IMR-90 (cell line): Measurements from ENCODE around the gene SYT3. TPM values are rescaled to one million over a fixed set of nuclear protein-coding genes. Genes with fewer than 3 reads are reported as not detected.
A peak's percentile ranks its signal among the peaks of the same experiment; 100 is the strongest.

ENCODE experiments used
- ATAC-seq: fragments of 200-7000 bp; cut with Tn5 transposase; 2 replicates; pipeline ENCODE4 v1.9.1; 2020; ENCODE audit warnings: low read depth, mild to moderate bottlenecking, moderate library complexity
- BruUV-seq: library from RNA; stranded (reverse); fragments of 400-500 nt; replicated peaks from 2 replicates; lab custom pipeline; 2021; lab: Mats Ljungman, UMichigan
- CTCF ChIA-PET: fragments of 300-600 bp; formaldehyde crosslinking; extraction: SDS; loops from one replicate; lab custom pipeline; 2021; ENCODE audit warnings: antibody characterized with exemption; lab: Yijun Ruan, JAX
- POLR2A ChIA-PET: fragments of 300-600 bp; sonication (Branson Sonifier 250); formaldehyde crosslinking; loops from one replicate; lab custom pipeline; 2022; ENCODE audit warnings: antibody characterized with exemption; ENCODE audit not compliant: unreplicated experiment; lab: Charles Lee
- DNase-seq: peaks from one replicate; pipeline ENCODE4 v3.0.0; 2013
- H2AFZ ChIP-seq: replicated peaks from 2 replicates; pipeline ENCODE3; 2013; ENCODE audit warnings: low read length, mild to moderate bottlenecking; ENCODE audit not compliant: poor library complexity
- H2AK5ac ChIP-seq: 2 replicates; pipeline ENCODE4 v1.6.1; 2013; ENCODE audit warnings: low read depth, low read length, inconsistent platforms
- H2AK9ac ChIP-seq: replicated peaks from 2 replicates; pipeline ENCODE3; 2013; ENCODE audit warnings: mild to moderate bottlenecking, low read depth, low read length, moderate library complexity; ENCODE audit not compliant: poor library complexity
- H2BK120ac ChIP-seq: 2 replicates; pipeline ENCODE4 v1.6.1; 2013; ENCODE audit warnings: low read depth, low read length, inconsistent platforms
- H2BK15ac ChIP-seq: 3 replicates; pipeline ENCODE4 v1.6.1; 2013; ENCODE audit warnings: low read depth, low read length, inconsistent platforms
- H2BK20ac ChIP-seq: 2 replicates; pipeline ENCODE4 v1.6.1; 2013; ENCODE audit warnings: low read depth, mild to moderate bottlenecking, inconsistent platforms, low read length, moderate library complexity
- H2BK5ac ChIP-seq: 2 replicates; pipeline ENCODE4 v1.6.1; 2013; ENCODE audit warnings: mild to moderate bottlenecking, low read depth, low read length, inconsistent platforms; ENCODE audit not compliant: poor library complexity, severe bottlenecking
- H3K14ac ChIP-seq: replicated peaks from 2 replicates; pipeline ENCODE4 v1.6.1; 2013; ENCODE audit warnings: low read depth, low read length, inconsistent platforms
- H3K18ac ChIP-seq: 2 replicates; pipeline ENCODE4 v1.6.1; 2013; ENCODE audit warnings: low read depth, low read length, control low read depth
- H3K23ac ChIP-seq: 2 replicates; pipeline ENCODE4 v1.6.1; 2013; ENCODE audit warnings: low read depth, low read length, inconsistent platforms
- H3K27ac ChIP-seq: 2 replicates; pipeline ENCODE4 v1.5.1; 2013; ENCODE audit warnings: mild to moderate bottlenecking, control low read depth, low read length; ENCODE audit not compliant: insufficient read depth
- H3K27me3 ChIP-seq: 2 replicates; pipeline ENCODE4 v1.6.1; 2013; ENCODE audit warnings: low read length; ENCODE audit not compliant: control insufficient read depth, insufficient read depth
- H3K36me3 ChIP-seq: 2 replicates; pipeline ENCODE4 v1.6.1; 2013; ENCODE audit warnings: low read length, mixed read lengths; ENCODE audit not compliant: control insufficient read depth, insufficient read depth
- H3K4ac ChIP-seq: 2 replicates; pipeline ENCODE4 v1.6.1; 2013; ENCODE audit warnings: low read depth, low read length, inconsistent platforms
- H3K4me1 ChIP-seq: 2 replicates; pipeline ENCODE4 v1.6.1; 2013; ENCODE audit warnings: low read length, mixed read lengths; ENCODE audit not compliant: control insufficient read depth, insufficient read depth
- H3K4me2 ChIP-seq: 2 replicates; pipeline ENCODE4 v1.6.1; 2013; ENCODE audit warnings: low read depth, mild to moderate bottlenecking, control low read depth, low read length, moderate library complexity
- H3K4me3 ChIP-seq: 2 replicates; pipeline ENCODE4 v1.5.1; 2013; ENCODE audit warnings: low read depth, mild to moderate bottlenecking, control low read depth, low read length, moderate library complexity; ENCODE audit not compliant: insufficient read depth
- H3K56ac ChIP-seq: 2 replicates; pipeline ENCODE4 v1.6.1; 2013; ENCODE audit warnings: low read length, inconsistent platforms; ENCODE audit not compliant: insufficient read depth; ENCODE audit errors: extremely low read depth
- H3K79me1 ChIP-seq, 2 experiments: 2 replicates each; pipeline ENCODE4 v1.6.1; 2013; ENCODE audit warnings: low read length in 2 of 2, inconsistent platforms in 1 of 2, low read depth in 1 of 2
- H3K9ac ChIP-seq: 2 replicates; pipeline ENCODE4 v1.6.1; 2013; ENCODE audit warnings: low read depth, low read length, control low read depth
- H3K9me1 ChIP-seq: 2 replicates; pipeline ENCODE4 v1.6.1; 2013; ENCODE audit warnings: low read length, inconsistent platforms; ENCODE audit not compliant: insufficient read depth
- H3K9me3 ChIP-seq: 2 replicates; pipeline ENCODE4 v1.6.1; 2013; ENCODE audit warnings: low read length; ENCODE audit not compliant: control insufficient read depth, insufficient read depth
- H4K20me1 ChIP-seq: 2 replicates; pipeline ENCODE4 v1.6.1; 2013; ENCODE audit warnings: low read length, inconsistent platforms; ENCODE audit not compliant: insufficient read depth
- H4K5ac ChIP-seq: 2 replicates; pipeline ENCODE4 v1.6.1; 2013; ENCODE audit warnings: mild to moderate bottlenecking, low read depth, low read length, control low read depth
- H4K8ac ChIP-seq, 2 experiments: 2 replicates each; pipeline ENCODE4 v1.6.1; 2013; ENCODE audit warnings: low read depth in 2 of 2, low read length in 2 of 2, control low read depth in 1 of 2, inconsistent platforms in 1 of 2
- H4K91ac ChIP-seq: 2 replicates; pipeline ENCODE4 v1.6.1; 2013; ENCODE audit warnings: low read depth, low read length, inconsistent platforms; ENCODE audit not compliant: insufficient read depth
- BHLHE40 ChIP-seq: fragments of 150-350 bp; IDR thresholded peaks from 2 replicates; pipeline ENCODE4 v1.6.1; 2016; ENCODE audit warnings: mild to moderate bottlenecking, low read depth, low read length
- CEBPB ChIP-seq: IDR thresholded peaks from 2 replicates; pipeline ENCODE4 v1.6.1; 2012; ENCODE audit warnings: low read depth, low read length, improper control_type of control experiment
- CHD1 ChIP-seq: IDR thresholded peaks from 2 replicates; pipeline ENCODE4 v1.6.1; 2012; ENCODE audit warnings: low read depth, low read length, improper control_type of control experiment
- FOS ChIP-seq: fragments of 150-350 bp; IDR thresholded peaks from 2 replicates; pipeline ENCODE4 v1.6.1; 2016; ENCODE audit warnings: low read depth, low read length
- MAZ ChIP-seq: IDR thresholded peaks from 2 replicates; pipeline ENCODE4 v1.6.1; 2012; ENCODE audit warnings: low read depth, mild to moderate bottlenecking, low read length, improper control_type of control experiment, moderate library complexity, borderline replicate concordance
- MXI1 ChIP-seq: IDR thresholded peaks from 2 replicates; pipeline ENCODE4 v1.6.1; 2012; ENCODE audit warnings: low read depth, mild to moderate bottlenecking, low read length, moderate library complexity, borderline replicate concordance
- POLR2A ChIP-seq: IDR thresholded peaks from 2 replicates; pipeline ENCODE4 v1.6.1; 2012; ENCODE audit warnings: mild to moderate bottlenecking, low read depth, low read length
- RAD21 ChIP-seq: IDR thresholded peaks from 2 replicates; pipeline ENCODE4 v1.6.1; 2012; ENCODE audit warnings: low read length, improper control_type of control experiment
- RCOR1 ChIP-seq: IDR thresholded peaks from 2 replicates; pipeline ENCODE4 v1.6.1; 2012; ENCODE audit warnings: mild to moderate bottlenecking, low read length, improper control_type of control experiment; ENCODE audit not compliant: insufficient replicate concordance
- RFX5 ChIP-seq: IDR thresholded peaks from 2 replicates; pipeline ENCODE4 v1.8.0; 2012; ENCODE audit warnings: low read depth, mild to moderate bottlenecking, low read length, moderate library complexity
- SMC3 ChIP-seq: fragments of 150-350 bp; IDR thresholded peaks from 2 replicates; pipeline ENCODE4 v1.6.1; 2016; ENCODE audit warnings: low read depth, mild to moderate bottlenecking, antibody characterized with exemption, low read length, moderate library complexity
- USF2 ChIP-seq: fragments of 150-350 bp; IDR thresholded peaks from 2 replicates; pipeline ENCODE4 v1.6.1; 2017; ENCODE audit warnings: mild to moderate bottlenecking, antibody characterized with exemption, low read length, low read depth
- WGBS, 2 experiments: methylation state at CpG; one replicate each; pipeline versions ENCODE4 v1.1.5 to v1.1.7; 2013; ENCODE audit warnings: missing lambda C conversion rate in 2 of 2; ENCODE audit not compliant: insufficient read length in 1 of 2; ENCODE audit errors: extremely low coverage in 2 of 2; 5-methylcytosine and 5-hydroxymethylcytosine counted together
- dilution Hi-C: fragments of 300-500 bp; cut with HindIII; formaldehyde crosslinking; loops from one replicate; pipeline ENCODE4 v1.14.3; 2018; ENCODE audit warnings: low sequenced_read_pairs; ENCODE audit not compliant: unreplicated experiment
- in situ Hi-C: fragments of 300-500 bp; cut with MboI; formaldehyde crosslinking; loops from 3 replicates; pipeline ENCODE4 v1.14.3; 2019; ENCODE audit warnings: low sequenced_read_pairs, inconsistent platforms, mixed read lengths
- intact Hi-C: fragments of 100-400 bp; cut with micrococcal nuclease; formaldehyde crosslinking; loops from 2 replicates; pipeline ENCODE4 v1.10.0; 2022
- polyA plus RNA-seq, 3 experiments: library from polyadenylated mRNA; depleted of rRNA; stranded (reverse); fragments of >200 nt; gene quantifications; 2 replicates each; pipeline ENCODE4 v1.2.3, GENCODE V29; 2012; ENCODE audit warnings: low replicate concordance in 1 of 3
- total RNA-seq: library from RNA; depleted of rRNA; stranded (reverse); fragments of >200 nt; gene quantifications from 2 replicates; pipeline ENCODE4 v1.2.3, GENCODE V29; 2012
- TF ChIP-seq, protein P1 (sequence below): fragments of 150-350 bp; IDR thresholded peaks from 2 replicates; pipeline ENCODE4 v1.6.1; 2016; ENCODE audit warnings: low read depth, mild to moderate bottlenecking, low read length, moderate library complexity, borderline replicate concordance
- TF ChIP-seq, protein P2 (sequence below): conservative IDR thresholded peaks from 2 replicates; pipeline ENCODE4 v1.5.1; 2012; ENCODE audit warnings: mild to moderate bottlenecking, low read depth, low read length, improper control_type of control experiment

Gene SYT3
- total and polyA plus RNA-seq, 2 of the 4 experiments (the other 2 are of a cell fraction): 0.05 TPM; not detected in 1

DNA sequence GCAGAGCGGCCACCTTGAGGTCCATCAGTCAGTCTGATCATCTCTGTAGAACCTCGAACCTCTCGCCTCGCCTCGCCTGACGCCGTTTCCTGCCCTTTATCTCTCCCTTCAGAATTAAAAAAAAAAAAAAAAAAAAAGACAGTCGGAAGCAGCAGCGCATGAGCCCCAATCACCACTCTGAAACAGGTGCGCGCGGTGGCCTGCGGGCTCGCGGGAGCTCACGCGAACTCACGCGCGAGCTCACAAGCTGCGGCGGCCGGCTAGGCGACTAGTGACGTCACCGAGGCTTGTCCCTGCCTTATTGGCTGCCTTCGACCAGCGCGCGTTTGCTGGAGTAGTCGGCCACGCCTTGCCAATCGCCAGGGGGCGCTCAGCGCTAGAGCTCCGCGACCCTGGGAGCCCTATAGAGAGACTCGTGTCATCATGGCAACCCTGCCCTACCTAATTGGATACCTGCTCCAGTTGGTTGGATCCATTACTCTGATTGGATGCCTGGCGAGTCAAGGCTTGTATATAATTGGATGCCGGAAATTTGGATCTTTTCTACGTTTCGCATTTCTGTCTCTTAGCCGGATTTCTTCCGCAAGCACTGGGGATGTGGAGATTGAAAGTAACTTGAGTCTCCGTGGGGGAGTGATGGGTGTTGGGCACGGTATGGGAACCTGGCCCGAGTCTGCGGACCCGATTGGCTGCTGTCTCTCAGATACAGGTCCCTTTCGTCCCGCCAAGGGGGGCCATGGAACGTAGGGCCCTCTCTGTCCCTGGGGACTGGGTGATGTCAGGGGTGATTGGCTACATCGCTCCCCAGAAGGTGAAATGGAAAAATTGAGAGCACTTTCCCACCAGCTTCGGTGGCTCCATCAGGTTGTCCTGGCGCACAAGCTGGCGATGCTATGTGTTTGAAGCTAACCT is 31.6 kb downstream of the SYT3 start:
- no peak overlapping the region for H4K8ac ChIP-seq
- H2BK20ac ChIP-seq: no peak overlapping the region
- no peak overlapping the region for H3K56ac ChIP-seq
- no peak overlapping the region for H3K4me3 ChIP-seq
- H2AK9ac ChIP-seq: no peak overlapping the region
- POLR2A ChIA-PET: no interaction called here
- intact Hi-C loops (no loop called here), in situ Hi-C loops (no loop called here), dilution Hi-C loops (no loop called here)
- CTCF ChIA-PET: no interaction called here
- no peaks in the 10 kb centered on the region for H3K4me1 ChIP-seq
- H3K23ac ChIP-seq: no peak overlapping the region
- H3K27ac ChIP-seq: no peak overlapping the region
- no peaks in the 10 kb centered on the region for H3K79me1 ChIP-seq
- ATAC-seq: peak; percentile 84
- 37% methylated on average over 13 of the region's 56 CpGs; no CpG with 5 or more reads in 1 of the 2 experiments for WGBS, 2 experiments
- no peaks in the 10 kb centered on the region for H3K27me3 ChIP-seq
- H2AFZ ChIP-seq: peak overlapping the region; percentile 64
- no peak overlapping the region for H2AK5ac ChIP-seq
- no peak overlapping the region for H2BK15ac ChIP-seq
- peak; percentile 67 for DNase-seq
- no peak overlapping the region for H3K14ac ChIP-seq
- H3K18ac ChIP-seq: no peak overlapping the region
- H2BK120ac ChIP-seq: no peak overlapping the region
- no peak overlapping the region for H2BK5ac ChIP-seq
- peaks cover 4% of the 10 kb centered on the region; the same call in 1 of the 2 replicates for H3K9me3 ChIP-seq
- no peaks in the 10 kb centered on the region for H3K36me3 ChIP-seq
- peak overlapping the region; percentile 54 for H3K4me2 ChIP-seq
- H3K9ac ChIP-seq: no peak overlapping the region
- BruUV-seq: no TSS peak
- no peak overlapping the region for H3K4ac ChIP-seq
- no peak overlapping the region for H4K91ac ChIP-seq
- H4K20me1 ChIP-seq: no peaks in the 10 kb centered on the region
- H3K9me1 ChIP-seq: no peaks in the 10 kb centered on the region
- no peak overlapping the region for H4K5ac ChIP-seq
- TF ChIP-seq FOS (no peak), RAD21 (peak; percentile 45), RCOR1 (no peak), MAZ (no peak), RFX5 (peak; percentile 98), BHLHE40 (no peak), SMC3 (peak; percentile 15; the same call in 1 of the 2 replicates), POLR2A (no peak), CHD1 (no peak), MXI1 (no peak), USF2 (no peak), CEBPB (no peak)
- TF ChIP-seq, protein P1, sequence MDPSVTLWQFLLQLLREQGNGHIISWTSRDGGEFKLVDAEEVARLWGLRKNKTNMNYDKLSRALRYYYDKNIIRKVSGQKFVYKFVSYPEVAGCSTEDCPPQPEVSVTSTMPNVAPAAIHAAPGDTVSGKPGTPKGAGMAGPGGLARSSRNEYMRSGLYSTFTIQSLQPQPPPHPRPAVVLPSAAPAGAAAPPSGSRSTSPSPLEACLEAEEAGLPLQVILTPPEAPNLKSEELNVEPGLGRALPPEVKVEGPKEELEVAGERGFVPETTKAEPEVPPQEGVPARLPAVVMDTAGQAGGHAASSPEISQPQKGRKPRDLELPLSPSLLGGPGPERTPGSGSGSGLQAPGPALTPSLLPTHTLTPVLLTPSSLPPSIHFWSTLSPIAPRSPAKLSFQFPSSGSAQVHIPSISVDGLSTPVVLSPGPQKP: no peak
- TF ChIP-seq, protein P2, sequence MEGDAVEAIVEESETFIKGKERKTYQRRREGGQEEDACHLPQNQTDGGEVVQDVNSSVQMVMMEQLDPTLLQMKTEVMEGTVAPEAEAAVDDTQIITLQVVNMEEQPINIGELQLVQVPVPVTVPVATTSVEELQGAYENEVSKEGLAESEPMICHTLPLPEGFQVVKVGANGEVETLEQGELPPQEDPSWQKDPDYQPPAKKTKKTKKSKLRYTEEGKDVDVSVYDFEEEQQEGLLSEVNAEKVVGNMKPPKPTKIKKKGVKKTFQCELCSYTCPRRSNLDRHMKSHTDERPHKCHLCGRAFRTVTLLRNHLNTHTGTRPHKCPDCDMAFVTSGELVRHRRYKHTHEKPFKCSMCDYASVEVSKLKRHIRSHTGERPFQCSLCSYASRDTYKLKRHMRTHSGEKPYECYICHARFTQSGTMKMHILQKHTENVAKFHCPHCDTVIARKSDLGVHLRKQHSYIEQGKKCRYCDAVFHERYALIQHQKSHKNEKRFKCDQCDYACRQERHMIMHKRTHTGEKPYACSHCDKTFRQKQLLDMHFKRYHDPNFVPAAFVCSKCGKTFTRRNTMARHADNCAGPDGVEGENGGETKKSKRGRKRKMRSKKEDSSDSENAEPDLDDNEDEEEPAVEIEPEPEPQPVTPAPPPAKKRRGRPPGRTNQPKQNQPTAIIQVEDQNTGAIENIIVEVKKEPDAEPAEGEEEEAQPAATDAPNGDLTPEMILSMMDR: peak; percentile 49
